ENCODE results near the gene BBX.

BBX gene

DNA sequence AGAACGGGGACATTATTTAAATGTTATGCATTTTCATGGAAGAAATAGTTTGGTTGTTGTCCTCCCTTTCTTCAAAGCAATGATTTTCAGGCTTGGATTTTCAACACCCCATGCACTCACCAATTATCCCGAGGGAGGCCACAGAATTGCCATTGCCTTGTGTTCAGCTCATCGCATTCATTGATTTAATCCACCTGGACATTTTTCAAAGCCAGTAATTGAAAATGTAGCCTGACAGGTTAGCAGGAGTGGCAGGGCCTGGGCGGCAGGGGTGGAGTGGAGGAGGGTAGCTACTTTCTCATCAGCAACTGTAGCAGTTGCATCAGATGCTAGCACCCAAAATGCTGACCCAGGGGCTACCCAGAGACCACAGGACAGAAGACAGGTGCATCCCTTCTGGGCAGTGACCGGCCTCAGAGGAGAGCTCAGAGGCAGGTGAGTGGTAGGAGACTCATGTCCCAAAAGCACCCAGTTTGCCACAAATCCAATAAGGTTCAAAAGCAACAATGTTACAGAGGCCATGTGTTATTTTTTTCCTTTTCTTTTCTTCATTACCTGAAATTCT is 325.7 kb downstream of the BBX start:
- DNase-seq: no peak

DNA sequence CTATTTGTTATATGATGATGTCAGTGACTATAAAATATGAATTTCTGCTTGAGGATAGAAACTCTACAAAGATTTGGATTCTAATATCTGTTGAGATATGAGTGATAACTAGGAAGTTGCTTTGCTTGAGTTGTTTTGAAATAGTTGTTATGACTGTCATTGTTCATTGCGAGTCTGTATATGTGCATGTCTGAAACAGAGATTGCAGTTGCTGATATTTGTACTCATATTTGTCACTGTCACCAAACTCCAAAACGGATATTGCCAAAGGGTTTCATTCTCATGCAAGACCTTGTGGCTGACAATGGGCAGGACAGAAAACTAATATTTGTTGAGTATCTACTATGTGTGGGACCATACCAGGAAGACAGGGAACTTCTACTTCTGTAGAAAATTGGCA is 327.9 kb downstream of the BBX start:
- DNase-seq: no peak

DNA sequence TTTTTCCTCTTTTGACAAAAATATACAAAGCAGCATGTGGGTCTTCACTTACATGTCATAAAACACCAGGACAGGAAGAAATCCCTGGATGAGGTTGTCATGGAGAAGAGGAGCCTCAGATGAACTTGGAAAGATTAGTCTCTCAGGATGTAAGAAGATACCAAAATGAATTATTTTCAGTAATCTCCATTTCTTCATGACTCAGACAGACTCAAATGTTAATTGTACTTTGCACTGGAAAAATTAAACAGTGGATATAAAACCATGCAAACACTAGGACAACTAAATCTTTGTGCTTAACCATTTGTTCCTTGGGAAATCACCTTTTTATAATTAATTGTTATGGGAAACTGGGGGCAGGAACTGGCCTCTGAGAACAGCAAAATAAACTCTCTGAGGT is 331.1 kb downstream of the BBX start:
- DNase-seq: no peak

DNA sequence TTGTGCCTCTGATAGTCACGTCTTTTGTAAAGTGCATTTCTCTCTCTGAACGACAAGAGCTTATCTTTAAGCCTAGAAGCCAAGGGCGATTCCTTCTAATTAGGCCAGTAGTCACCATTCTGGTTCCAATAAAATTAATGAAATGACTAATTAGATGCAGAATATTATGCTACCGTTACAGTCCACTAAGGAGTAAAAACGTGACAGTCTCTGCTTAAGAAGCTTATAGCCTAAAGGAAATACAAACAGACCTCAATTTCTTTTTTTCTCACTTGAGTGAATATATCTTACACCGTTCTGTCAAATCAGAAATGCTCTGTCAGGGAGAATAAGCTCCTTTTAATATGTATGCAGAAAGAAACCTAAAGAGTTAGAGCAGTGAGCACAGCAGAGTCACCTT is 332.0 kb downstream of the BBX start:
- no peak for DNase-seq

DNA sequence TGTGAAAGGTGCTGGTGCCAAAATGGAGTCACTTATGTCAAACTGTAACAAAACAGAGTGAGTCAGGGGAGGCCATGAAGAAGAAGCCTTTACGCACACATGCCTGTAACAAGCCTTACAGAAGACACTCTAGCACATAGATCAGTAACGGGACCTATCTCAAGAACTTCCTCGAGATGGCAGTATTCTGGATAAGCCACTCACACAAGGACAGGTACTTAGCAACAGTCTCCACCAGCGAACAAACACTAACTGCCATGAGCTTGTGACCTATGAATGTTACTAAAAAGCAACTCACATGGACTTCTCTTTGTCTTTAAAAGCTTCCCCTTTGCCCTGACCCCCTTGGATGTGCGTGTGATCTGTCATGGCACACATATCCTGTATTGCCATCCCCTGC is 332.9 kb downstream of the BBX start:
- no peak for DNase-seq

DNA sequence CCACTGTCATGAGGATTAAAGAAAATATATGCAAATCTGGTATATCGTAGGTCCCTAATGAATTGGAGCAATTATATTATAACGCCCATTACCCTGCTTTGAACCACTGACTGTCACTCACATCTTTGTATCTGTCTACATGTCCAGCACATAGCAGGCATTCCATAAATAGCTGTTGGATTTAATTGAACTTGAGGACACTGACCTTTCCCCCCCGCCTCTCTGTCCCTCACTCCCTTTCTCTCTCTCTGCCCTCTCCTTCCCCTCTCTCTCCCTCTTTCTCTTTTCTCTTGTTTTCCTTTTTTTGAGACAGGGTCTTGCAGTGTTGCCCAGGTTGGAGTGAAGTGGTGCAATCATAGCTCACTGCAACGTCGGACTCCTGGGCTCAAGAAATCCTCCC is 335.1 kb downstream of the BBX start:
- no peak for DNase-seq

DNA sequence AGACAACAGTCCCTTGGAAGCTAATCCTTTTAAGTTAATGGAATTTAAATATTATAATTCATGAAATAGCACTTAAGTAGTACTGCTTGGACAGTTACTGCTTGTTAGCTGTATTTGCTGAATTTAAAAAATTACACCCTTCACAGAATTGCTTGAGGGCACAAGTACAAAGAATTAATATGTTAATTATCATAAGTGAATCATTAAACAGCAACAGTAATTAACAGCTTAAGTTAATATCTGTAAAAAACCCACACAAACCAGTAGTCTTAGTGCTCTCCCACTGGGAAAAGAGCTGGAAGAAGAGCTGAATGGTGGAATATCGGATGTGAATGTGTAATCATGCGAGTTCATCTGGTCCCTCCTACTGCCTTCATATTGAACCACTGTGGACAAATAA is 336.1 kb downstream of the BBX start:
- no peak for DNase-seq

Data from effector CD4-positive, alpha-beta T cell (primary cell).